H1 (cell line): ENCODE results near the gene SLC25A17. TPM values are rescaled to one million over a fixed set of nuclear protein-coding genes. Genes with fewer than 3 reads are reported as not detected.

Experiments
- CTCF ChIA-PET: fragments of 300-600 bp; sonication (Branson Sonifier 250); formaldehyde crosslinking; loops from one replicate; lab custom pipeline; 2021; ENCODE audit not compliant: partially characterized antibody; lab: Charles Lee
- POLR2A ChIA-PET: fragments of 300-600 bp; sonication (Branson Sonifier 250); formaldehyde crosslinking; loops from one replicate; lab custom pipeline; 2021; ENCODE audit warnings: inconsistent platforms; ENCODE audit not compliant: partially characterized antibody; lab: Charles Lee
- DNase-seq, 2 experiments: peaks; one replicate each; pipeline versions ENCODE4 v3.0.0 to v3.0.0-alpha.2; 2010 to 2022; ENCODE audit warnings: low spot score in 2 of 2, low read depth in 1 of 2, mixed read lengths in 1 of 2
- FAIRE-seq: peaks from 2 replicates; lab custom pipeline; 2011; peaks lifted over from hg19 to GRCh38; lab: Jason Lieb, UNC
- H2AFZ ChIP-seq: 2 replicates; pipeline ENCODE4 v1.8.1; 2012; ENCODE audit warnings: low read length, inconsistent platforms
- H2AK5ac ChIP-seq: 2 replicates; pipeline ENCODE4 v1.6.1; 2013; ENCODE audit warnings: low read depth, low read length
- H2BK120ac ChIP-seq: replicated peaks from 2 replicates; pipeline ENCODE3; 2013; ENCODE audit warnings: low read depth, low read length, inconsistent platforms
- H2BK12ac ChIP-seq: 2 replicates; pipeline ENCODE4 v1.6.1; 2013; ENCODE audit warnings: low read depth, low read length
- H2BK15ac ChIP-seq: 2 replicates; pipeline ENCODE4 v1.6.1; 2013; ENCODE audit warnings: low read length
- H2BK20ac ChIP-seq: 2 replicates; pipeline ENCODE4 v1.6.1; 2013; ENCODE audit warnings: low read length
- H2BK5ac ChIP-seq: 2 replicates; pipeline ENCODE4 v1.6.1; 2013; ENCODE audit warnings: low read depth, low read length
- H3K14ac ChIP-seq: 2 replicates; pipeline ENCODE4 v1.6.1; 2013; ENCODE audit warnings: inconsistent platforms; ENCODE audit not compliant: insufficient read length
- H3K18ac ChIP-seq: 2 replicates; pipeline ENCODE4 v1.6.1; 2013; ENCODE audit warnings: low read length; ENCODE audit errors: extremely low read depth
- H3K23ac ChIP-seq: 2 replicates; pipeline ENCODE4 v1.6.1; 2013; ENCODE audit warnings: inconsistent platforms; ENCODE audit not compliant: insufficient read length
- H3K23me2 ChIP-seq: 2 replicates; pipeline ENCODE4 v1.6.1; 2013; ENCODE audit warnings: low read depth, low read length
- H3K27ac ChIP-seq: 2 replicates; pipeline ENCODE4 v1.6.1; 2011; ENCODE audit warnings: low read depth, low read length, inconsistent platforms
- H3K27me3 ChIP-seq, 4 experiments: replicated peaks in 1 of 4; 1 replicate in 1 of 4; 2 replicates in 3 of 4; pipeline versions ENCODE4 v1.6.1 to v1.8.1; 2011 to 2013; ENCODE audit warnings: low read length in 3 of 4, mild to moderate bottlenecking in 3 of 4, inconsistent platforms in 2 of 4, mixed read lengths in 2 of 4, moderate library complexity in 1 of 4; ENCODE audit not compliant: control insufficient read depth in 3 of 4, insufficient read depth in 3 of 4; ENCODE audit errors: extremely low read depth in 1 of 4
- H3K36me3 ChIP-seq, 4 experiments: 2 replicates each; pipeline versions ENCODE4 v1.6.1 to v1.8.1; 2011 to 2013; ENCODE audit warnings: mild to moderate bottlenecking in 4 of 4, low read length in 3 of 4, moderate library complexity in 2 of 4, control low read depth in 1 of 4, inconsistent platforms in 1 of 4; ENCODE audit not compliant: insufficient read depth in 4 of 4, control insufficient read depth in 2 of 4
- H3K4ac ChIP-seq: replicated peaks from 2 replicates; pipeline ENCODE3; 2013; ENCODE audit warnings: low read length, low read depth, mixed read lengths, inconsistent platforms; ENCODE audit not compliant: insufficient read length
- H3K4me1 ChIP-seq, 4 experiments: replicated peaks in 1 of 4; 1 replicate in 1 of 4; 2 replicates in 3 of 4; pipeline versions ENCODE4 v1.6.1 to v1.8.1; 2011 to 2013; ENCODE audit warnings: low read length in 3 of 4, inconsistent platforms in 2 of 4, mixed read lengths in 1 of 4; ENCODE audit not compliant: insufficient read depth in 4 of 4, control insufficient read depth in 3 of 4
- H3K4me2 ChIP-seq, 2 experiments: 2 replicates each; pipeline versions ENCODE4 v1.6.1 to v1.8.1; 2011 to 2013; ENCODE audit warnings: low read depth in 2 of 2, low read length in 2 of 2, control low read depth in 1 of 2, inconsistent platforms in 1 of 2, mild to moderate bottlenecking in 1 of 2; ENCODE audit not compliant: insufficient read depth in 1 of 2
- H3K4me3 ChIP-seq, 4 experiments: fragments of 200-600, 300-600 bp in 1 of 4; sonication (generic), shearing (Covaris generic), sonication (Bioruptor Twin) in 1 of 4; 2 replicates each; pipeline versions ENCODE4 v1.5.1 to v1.8.1; 2011 to 2016; ENCODE audit warnings: low read length in 4 of 4, low read depth in 3 of 4, control low read depth in 2 of 4, inconsistent platforms in 2 of 4, mild to moderate bottlenecking in 2 of 4, mixed read lengths in 1 of 4, moderate library complexity in 1 of 4; ENCODE audit not compliant: insufficient read depth in 2 of 4; ENCODE audit errors: extremely low read depth in 1 of 4
- H3K56ac ChIP-seq: replicated peaks from 2 replicates; pipeline ENCODE3; 2013; ENCODE audit warnings: low read depth, mild to moderate bottlenecking, mixed read lengths, low read length, inconsistent platforms; ENCODE audit not compliant: insufficient read length
- H3K79me1 ChIP-seq: 2 replicates; pipeline ENCODE4 v1.6.1; 2013; ENCODE audit warnings: low read depth, low read length, control low read depth
- H3K79me2 ChIP-seq, 2 experiments: 2 replicates each; pipeline versions ENCODE4 v1.6.1 to v1.8.1; 2012 to 2013; ENCODE audit warnings: low read length in 2 of 2, mild to moderate bottlenecking in 2 of 2, inconsistent platforms in 1 of 2; ENCODE audit not compliant: insufficient read depth in 2 of 2, control insufficient read depth in 1 of 2
- H3K9ac ChIP-seq, 4 experiments: replicated peaks in 1 of 4; 1 replicate in 1 of 4; 2 replicates in 3 of 4; pipeline versions ENCODE4 v1.6.1 to v1.8.1; 2011 to 2013; ENCODE audit warnings: low read depth in 3 of 4, low read length in 3 of 4, control low read depth in 2 of 4, mild to moderate bottlenecking in 2 of 4, moderate library complexity in 2 of 4, inconsistent platforms in 1 of 4; ENCODE audit errors: extremely low read depth in 1 of 4
- H3K9me3 ChIP-seq, 2 experiments: 2 replicates each; pipeline versions ENCODE4 v1.6.1 to v1.8.1; 2012 to 2013; ENCODE audit warnings: mild to moderate bottlenecking in 2 of 2, moderate library complexity in 2 of 2, control low read depth in 1 of 2, inconsistent platforms in 1 of 2, low read depth in 1 of 2, low read length in 1 of 2, mixed read lengths in 1 of 2; ENCODE audit not compliant: insufficient read depth in 2 of 2
- H4K20me1 ChIP-seq, 2 experiments: replicated peaks in 1 of 2; 2 replicates each; pipeline versions ENCODE3 to v1.8.1; 2011 to 2013; ENCODE audit warnings: inconsistent platforms in 2 of 2, low read length in 2 of 2, mild to moderate bottlenecking in 1 of 2; ENCODE audit not compliant: insufficient read depth in 2 of 2, control insufficient read depth in 1 of 2
- H4K5ac ChIP-seq: 2 replicates; pipeline ENCODE4 v1.6.1; 2013; ENCODE audit warnings: low read length, low read depth, mixed read lengths, inconsistent platforms; ENCODE audit not compliant: insufficient read length
- H4K8ac ChIP-seq: 2 replicates; pipeline ENCODE4 v1.8.0; 2013; ENCODE audit warnings: mild to moderate bottlenecking, moderate library complexity, low read length, inconsistent platforms; ENCODE audit not compliant: insufficient read depth; ENCODE audit errors: extremely low read depth
- H4K91ac ChIP-seq: replicated peaks from 2 replicates; pipeline ENCODE3; 2013; ENCODE audit warnings: low read length, mixed read lengths, inconsistent platforms; ENCODE audit not compliant: insufficient read length
- EP300 ChIP-seq, 2 experiments: IDR thresholded peaks; 1 replicate in 1 of 2; 2 replicates in 1 of 2; pipeline ENCODE4 v1.6.1; 2011 to 2012; ENCODE audit warnings: low read depth in 2 of 2, low read length in 2 of 2, mild to moderate bottlenecking in 2 of 2, borderline replicate concordance in 1 of 2, inconsistent platforms in 1 of 2, moderate library complexity in 1 of 2
- GABPA ChIP-seq: IDR thresholded peaks from 2 replicates; pipeline ENCODE4 v1.6.1; 2011; ENCODE audit warnings: mild to moderate bottlenecking, low read length, moderate library complexity, borderline replicate concordance; ENCODE audit not compliant: insufficient read depth
- HDAC6 ChIP-seq: IDR thresholded peaks from one replicate; pipeline ENCODE4 v1.7.1; 2012; ENCODE audit warnings: low read depth, mild to moderate bottlenecking, inconsistent platforms, low read length, moderate library complexity
- POLR2A ChIP-seq, 2 experiments: IDR thresholded peaks; 1 replicate in 1 of 2; 2 replicates in 1 of 2; pipeline ENCODE4 v1.6.1; 2011; ENCODE audit warnings: low read depth in 2 of 2, low read length in 2 of 2, mild to moderate bottlenecking in 2 of 2; ENCODE audit errors: control extremely low read depth in 1 of 2
- RXRA ChIP-seq: IDR thresholded peaks from 2 replicates; pipeline ENCODE4 v1.6.1; 2011; ENCODE audit warnings: low read depth, mild to moderate bottlenecking, low read length, moderate library complexity; ENCODE audit not compliant: insufficient read depth
- SP1 ChIP-seq: IDR thresholded peaks from 2 replicates; pipeline ENCODE4 v1.6.1; 2011; ENCODE audit warnings: low read depth, low read length
- SRF ChIP-seq: IDR thresholded peaks from 2 replicates; pipeline ENCODE4 v1.6.1; 2011; ENCODE audit warnings: mild to moderate bottlenecking, low read depth, low read length, moderate library complexity
- TAF1 ChIP-seq: IDR thresholded peaks from 2 replicates; pipeline ENCODE4 v1.6.1; 2011; ENCODE audit warnings: mild to moderate bottlenecking, low read depth, low read length
- TAF7 ChIP-seq: optimal IDR thresholded peaks from 2 replicates; pipeline ENCODE3; 2011; ENCODE audit warnings: low read depth, mild to moderate bottlenecking, inconsistent platforms, low read length, moderate library complexity, borderline replicate concordance
- TEAD4 ChIP-seq: IDR thresholded peaks from 2 replicates; pipeline ENCODE4 v1.6.1; 2012; ENCODE audit warnings: low read depth, low read length, inconsistent platforms, mixed read lengths
- WGBS, 2 experiments: shearing (Covaris generic) in 1 of 2; methylation state at CpG; one replicate each; pipeline versions ENCODE4 v1.1.6 to v1.1.7; 2013 to 2015; ENCODE audit warnings: low lambda C conversion rate in 2 of 2, mixed read lengths in 2 of 2, inconsistent platforms in 1 of 2, low coverage in 1 of 2, missing lambda C conversion rate in 1 of 2; ENCODE audit not compliant: insufficient replicate concordance in 2 of 2, insufficient coverage in 1 of 2, insufficient read length in 1 of 2; ENCODE audit errors: extremely low coverage in 1 of 2, missing lambda C conversion rate in 1 of 2; 5-methylcytosine and 5-hydroxymethylcytosine counted together
- polyA plus RNA-seq, 7 experiments: library from polyadenylated mRNA; depleted of rRNA in 3 of 7; stranded (reverse) in 5 of 7; unstranded in 2 of 7; fragments of >200 nt in 5 of 7; fragments of 200-250 nt in 2 of 7; gene quantifications; 1 replicate in 5 of 7; 2 replicates in 1 of 7; 4 replicates in 1 of 7; pipeline versions ENCODE4 v1.2.1 to v1.2.3, GENCODE V29; 2011 to 2013; ENCODE audit warnings: missing spikeins in 2 of 7, mixed read lengths in 2 of 7
- total RNA-seq: library from RNA; stranded (reverse); fragmentation: NEBNext Ultra II Directional; extraction: Animal tissue kit (Norgen Biotek cat#: 25700); gene quantifications from 2 replicates; pipeline ENCODE4 v1.2.1, GENCODE V29; 2021

SLC25A17 gene
- total and polyA plus RNA-seq, 2 of the 8 experiments (the other 6 are each of a cell fraction or from before 2014, with no cell fraction given): 17.9 to 40.4 TPM

GRCh38 chr22:40826984-40827741 is 8.0 kb upstream of the SLC25A17 start:
- no peak overlapping the region for H3K23ac ChIP-seq
- H3K9ac ChIP-seq: no peak overlapping the region
- H2BK12ac ChIP-seq: peak overlapping the region; percentile 80; the same call in 1 of the 2 replicates
- H2AFZ ChIP-seq: no peak overlapping the region
- CTCF ChIA-PET: no interaction called here
- H4K91ac ChIP-seq: no peak overlapping the region
- H3K4me3 ChIP-seq: peak overlapping the region in 1 of 4 experiments; percentile 3; a peak in 1 of 8 replicates
- no peaks in the 10 kb centered on the region for H3K79me2 ChIP-seq
- H3K4me2 ChIP-seq: peak overlapping the region in 1 of 2 experiments; percentile 7; a peak in 1 of 4 replicates
- H3K27me3 ChIP-seq: no peaks in the 10 kb centered on the region
- H4K20me1 ChIP-seq: peaks cover 0 to 2% of the 10 kb centered on the region in 2 experiments
- H3K23me2 ChIP-seq: no peaks in the 10 kb centered on the region
- no peak overlapping the region for H3K4ac ChIP-seq
- H4K5ac ChIP-seq: peak overlapping the region; percentile 62
- no peak overlapping the region for H3K18ac ChIP-seq
- POLR2A ChIA-PET: interaction anchor here (0.9 to 2.4 kb wide), 3 partner anchors 9 to 131 kb away, joined by 3 to 9 read pairs (median 3); partner anchors contain the start of gene SLC25A17
- no peaks in the 10 kb centered on the region for H3K79me1 ChIP-seq
- no peak overlapping the region for H2BK20ac ChIP-seq
- TF ChIP-seq POLR2A (IDR thresholded peaks at IDR 0.05; ENCODE audit: control extremely low read depth in 1 of 2, low read depth in 2 of 2, low read length in 2 of 2) (no peak), SRF (no peak), TEAD4 (peak; percentile 99), HDAC6 (no peak), GABPA (no peak), TAF7 (no peak), SP1 (peak; percentile 69; the same call in 1 of the 2 replicates), RXRA (no peak), TAF1 (no peak), EP300 (IDR thresholded peaks at IDR 0.05; ENCODE audit: borderline replicate concordance in 1 of 2, low read depth in 2 of 2, low read length in 2 of 2) (0 out of 3 replicates have a peak, but pooled peaks of 1 of the 2 experiments have one; percentile 36)
- TF ChIP-seq, all 59 proteins: peak for 3
- Histone ChIP-seq H3K56ac (no peak overlapping the region), H2BK5ac (no peak overlapping the region), H2AK5ac (no peak overlapping the region), H3K4me1 (peaks cover 0 to 5% (median 1%) of the 10 kb centered on the region in 4 experiments; a peak in 2 of 7 replicates), H2BK120ac (no peak overlapping the region), H3K9me3 (no peaks in the 10 kb centered on the region), H4K8ac (no peak overlapping the region), H2BK15ac (no peak overlapping the region), H3K14ac (no peak overlapping the region), H3K27ac (no peak overlapping the region), H3K36me3 (peaks cover 11 to 69% (median 30%) of the 10 kb centered on the region in 4 experiments)
- FAIRE-seq (no peak), DNase-seq (no peak)
- 86% methylated on average over 7 of the region's 7 CpGs; no CpG with 5 or more reads in 1 of the 2 experiments for WGBS, 2 experiments
